Measurements from ENCODE around the gene ILKAP.
"Not testable (repeated sequence)": the region's sequence is repeated elsewhere in the genome, so short reads cannot be mapped to it uniquely, and the experiment has no call there.

ILKAP gene

DNA sequence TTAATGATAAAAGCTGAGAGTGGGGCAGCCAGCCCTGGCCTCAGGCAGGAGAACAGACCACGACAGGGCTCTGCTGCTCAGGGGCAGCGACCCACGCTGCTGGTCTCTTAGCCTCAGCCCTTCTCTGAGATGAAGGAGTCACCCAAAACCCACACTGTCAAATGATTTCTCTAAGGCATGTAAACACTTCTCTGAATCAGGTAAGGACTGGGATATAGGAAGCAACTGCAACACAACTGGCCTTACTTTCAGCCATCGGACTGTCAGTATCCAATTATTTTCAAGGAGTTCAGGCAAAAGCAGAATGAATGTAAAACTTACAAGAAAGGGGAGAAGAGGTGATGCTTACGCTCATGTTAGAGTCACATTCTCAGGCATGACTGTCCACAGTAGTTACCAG, 22.9 kb downstream of the ILKAP start:
- FAIRE-seq (no peak), DNase-seq (ENCODE audit: insufficient read length) (no peak)

DNA sequence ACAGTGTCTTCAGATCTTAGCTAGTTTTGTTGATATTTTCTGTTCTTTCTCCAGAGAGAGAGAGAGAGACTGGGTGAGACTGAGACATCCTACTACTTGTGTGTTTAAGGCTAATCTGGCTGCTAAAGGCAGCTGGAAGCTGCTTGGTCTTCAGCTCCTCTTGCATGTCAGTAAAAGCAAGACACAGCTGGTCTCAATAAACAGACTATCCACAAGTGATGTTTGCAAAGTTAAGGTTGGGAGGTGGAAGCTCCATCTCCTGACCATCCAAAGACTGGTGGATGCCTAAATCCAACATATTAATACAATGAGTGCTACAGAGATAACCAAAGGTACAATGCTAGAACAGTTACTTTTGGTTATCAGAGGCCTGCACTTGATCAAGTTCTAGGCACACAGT, 26.9 kb downstream of the ILKAP start:
- no peak for FAIRE-seq
- TF ChIP-seq POLR2A (IDR thresholded peaks at IDR 0.05; ENCODE audit: low read depth, low read length) (0 out of 2 replicates have a peak, but pooled peaks have one; percentile 2), TAF1 (IDR thresholded peaks at IDR 0.05; ENCODE audit: borderline replicate concordance, low read depth, low read length) (no peak)
- no peak for DNase-seq (ENCODE audit: insufficient read length)

More for the DNA sequence above, 22.9 kb downstream of the ILKAP start:
- TF ChIP-seq POLR2A (IDR thresholded peaks at IDR 0.05; ENCODE audit: low read depth, low read length), result no peak

DNA sequence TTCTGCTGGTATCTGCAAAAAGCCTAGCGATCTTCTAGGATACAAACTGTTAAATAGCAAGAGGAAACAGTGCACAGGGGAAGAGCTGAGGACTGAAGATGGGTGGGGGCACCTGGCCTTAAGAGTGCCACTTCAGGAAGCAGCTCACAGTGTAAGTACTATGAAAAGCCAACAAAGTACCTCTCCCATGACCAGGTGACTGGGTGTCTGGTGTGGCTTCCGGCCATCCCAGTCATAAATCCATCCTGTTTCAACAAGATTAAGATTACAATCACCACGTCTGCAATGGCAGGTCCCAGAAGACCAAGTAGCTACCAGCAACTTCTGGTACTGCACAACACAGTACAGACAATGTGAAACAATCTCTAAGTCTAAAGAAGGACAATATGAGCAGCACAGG, 28.8 kb downstream of the ILKAP start:
- DNase-seq (ENCODE audit: insufficient read length), result no peak
- TF ChIP-seq POLR2AphosphoS5 (IDR thresholded peaks at IDR 0.05; ENCODE audit: low read depth, low read length), result no peak
- no peak for TF ChIP-seq TAF1 (IDR thresholded peaks at IDR 0.05; ENCODE audit: borderline replicate concordance, low read depth, low read length)
- FAIRE-seq, result no peak

DNA sequence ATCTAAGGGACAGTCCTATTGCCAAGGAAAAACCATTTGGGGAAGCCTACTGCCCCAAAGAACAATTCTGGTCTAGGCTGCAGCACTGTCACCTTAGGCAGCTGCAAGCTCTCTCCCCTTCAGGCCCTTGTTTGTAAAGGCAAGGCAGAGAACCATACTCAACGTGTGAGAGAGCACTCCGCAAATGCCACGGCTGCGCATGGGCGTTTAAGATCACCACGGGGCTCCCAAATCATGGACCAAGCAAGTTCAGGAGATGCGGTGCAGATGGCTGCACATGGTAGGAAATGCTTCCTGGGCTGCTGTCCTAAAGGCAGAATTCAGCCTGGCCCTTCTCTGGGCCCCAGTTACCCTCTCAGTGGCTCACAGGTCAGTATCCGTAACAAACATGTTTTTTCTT, 29.2 kb downstream of the ILKAP start:
- TF ChIP-seq POLR2A (IDR thresholded peaks at IDR 0.05; ENCODE audit: low read depth, low read length), result no peak
- no peak for TF ChIP-seq TAF1 (IDR thresholded peaks at IDR 0.05; ENCODE audit: borderline replicate concordance, low read depth, low read length)
- no peak for TF ChIP-seq POLR2AphosphoS5 (IDR thresholded peaks at IDR 0.05; ENCODE audit: low read depth, low read length)
- no peak for FAIRE-seq
- DNase-seq (ENCODE audit: insufficient read length), result no peak

DNA sequence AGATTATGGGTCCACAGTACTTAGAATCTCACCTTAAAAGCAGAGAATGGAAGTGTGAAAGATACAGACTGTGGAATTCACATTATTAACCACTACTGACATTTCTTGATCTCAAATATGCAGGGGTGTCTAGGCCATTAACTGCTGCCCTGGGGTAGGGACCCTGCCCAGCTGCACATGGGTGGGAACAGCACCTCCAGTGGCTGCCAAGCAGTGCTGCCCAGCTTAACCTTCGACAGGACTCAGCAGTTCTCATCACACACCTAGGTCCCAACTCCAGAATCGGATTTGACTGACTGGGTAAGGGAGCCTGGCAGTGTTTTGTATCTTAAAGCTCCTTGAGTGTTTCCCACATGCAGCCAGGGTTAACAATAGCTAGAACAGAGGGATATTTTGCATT, 29.8 kb downstream of the ILKAP start:
- TF ChIP-seq POLR2A (IDR thresholded peaks at IDR 0.05; ENCODE audit: low read depth, low read length), result no peak
- TF ChIP-seq POLR2AphosphoS5 (IDR thresholded peaks at IDR 0.05; ENCODE audit: low read depth, low read length), result peak; percentile 29; the same call in 1 of the 2 replicates
- FAIRE-seq, result no peak

DNA sequence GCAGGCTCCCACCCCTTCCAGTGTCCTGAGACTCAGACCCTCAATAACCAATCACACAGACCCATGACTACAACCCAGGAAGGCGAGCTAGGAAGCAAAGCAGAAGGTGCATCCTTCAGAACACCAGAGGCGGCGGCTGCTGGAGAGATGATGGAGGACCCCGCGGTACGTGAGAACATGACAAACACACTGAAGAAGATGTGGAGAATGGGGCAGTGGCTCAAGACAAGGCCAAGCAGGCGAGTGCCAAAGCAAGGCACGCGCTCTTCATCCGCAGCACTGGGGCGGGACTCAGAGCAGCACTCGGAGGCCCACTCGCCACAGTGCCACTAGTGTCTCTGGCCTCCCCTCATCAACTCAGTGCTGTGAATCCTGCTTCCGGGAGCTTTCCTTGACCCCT, 31.1 kb downstream of the ILKAP start:
- no peak for FAIRE-seq
- TF ChIP-seq POLR2A (IDR thresholded peaks at IDR 0.05; ENCODE audit: low read depth, low read length), result no peak
- no peak for DNase-seq (ENCODE audit: insufficient read length)

More for the DNA sequence above, 29.8 kb downstream of the ILKAP start:
- DNase-seq (ENCODE audit: insufficient read length), result no peak

GRCh38 chr2:238171575-238172187, 31.8 kb downstream of the ILKAP start:
- FAIRE-seq (no peak), DNase-seq (ENCODE audit: insufficient read length) (no peak)
- no peak for TF ChIP-seq POLR2A (IDR thresholded peaks at IDR 0.05; ENCODE audit: low read depth, low read length)
- TF ChIP-seq POLR2AphosphoS5 (IDR thresholded peaks at IDR 0.05; ENCODE audit: low read depth, low read length), result no peak
- no peak for TF ChIP-seq TAF1 (IDR thresholded peaks at IDR 0.05; ENCODE audit: borderline replicate concordance, low read depth, low read length)

GRCh38 chr2:238171072-238171431, 32.4 kb downstream of the ILKAP start:
- FAIRE-seq; DNase-seq (ENCODE audit: insufficient read length): not testable (repeated sequence)

GRCh38 chr2:238170386-238171071, 33.0 kb downstream of the ILKAP start:
- no peak for TF ChIP-seq POLR2AphosphoS5 (IDR thresholded peaks at IDR 0.05; ENCODE audit: low read depth, low read length)
- TF ChIP-seq POLR2A (IDR thresholded peaks at IDR 0.05; ENCODE audit: low read depth, low read length), result no peak
- no peak for TF ChIP-seq TAF1 (IDR thresholded peaks at IDR 0.05; ENCODE audit: borderline replicate concordance, low read depth, low read length)
- DNase-seq (ENCODE audit: insufficient read length), result no peak
- FAIRE-seq, result no peak

DNA sequence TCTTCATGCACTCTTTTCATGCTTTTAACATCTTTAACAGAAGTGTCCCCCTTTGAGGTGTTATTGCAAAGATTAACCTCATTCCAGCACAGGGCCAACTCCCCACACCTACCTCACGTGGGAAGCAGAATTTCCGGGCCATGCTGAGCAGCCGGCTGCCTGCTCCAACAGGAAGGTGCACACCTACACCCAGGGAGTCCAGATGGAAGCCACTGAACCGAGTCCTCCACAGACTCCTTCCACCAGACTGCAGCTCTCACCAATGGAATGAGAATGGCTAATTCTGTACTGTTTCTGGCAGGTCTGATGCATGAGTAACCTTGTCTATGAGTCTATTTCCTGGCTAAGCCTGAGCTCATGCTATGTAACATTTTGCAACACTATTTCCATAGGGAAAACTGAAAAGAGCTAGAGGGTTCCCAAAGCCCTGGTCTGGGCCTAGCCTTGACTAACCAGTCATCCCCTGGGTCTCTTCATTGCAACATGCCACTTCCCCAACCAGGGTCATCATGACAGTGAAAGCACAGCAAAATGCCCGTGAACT, 33.7 kb downstream of the ILKAP start:
- no peak for FAIRE-seq
- DNase-seq (ENCODE audit: insufficient read length), result no peak
- no peak for TF ChIP-seq POLR2AphosphoS5 (IDR thresholded peaks at IDR 0.05; ENCODE audit: low read depth, low read length)
- no peak for TF ChIP-seq TAF1 (IDR thresholded peaks at IDR 0.05; ENCODE audit: borderline replicate concordance, low read depth, low read length)
- TF ChIP-seq POLR2A (IDR thresholded peaks at IDR 0.05; ENCODE audit: low read depth, low read length), result no peak

DNA sequence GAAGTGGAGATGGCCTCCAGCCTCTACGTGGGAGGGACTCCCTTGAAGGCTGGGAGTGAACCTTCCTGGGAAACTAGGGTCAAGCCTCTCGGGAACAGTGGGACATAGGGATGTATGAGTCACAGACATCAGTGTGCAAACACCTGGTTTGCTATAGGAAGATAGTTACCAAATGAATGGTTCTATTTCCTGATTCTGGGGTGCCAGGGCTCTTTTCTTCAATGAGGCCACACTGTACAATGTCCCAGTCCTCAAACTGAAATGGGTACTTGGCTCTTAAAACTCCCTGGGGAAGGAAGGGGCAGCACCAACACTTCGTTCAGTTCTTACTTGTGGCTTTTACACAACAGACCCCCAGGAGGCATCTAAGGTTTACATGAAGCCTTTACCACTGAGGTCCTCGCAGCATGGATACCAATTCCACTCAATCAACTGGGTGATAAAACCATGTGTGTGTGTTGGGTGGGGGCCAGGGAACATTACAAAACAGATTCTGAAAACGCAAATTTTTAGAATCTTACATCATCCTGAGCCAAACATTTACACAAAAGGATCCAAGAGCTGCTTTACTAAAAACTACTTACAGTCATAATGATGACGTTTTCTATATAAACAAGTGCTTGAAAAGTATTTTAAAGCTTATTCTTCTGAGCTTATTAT, 34.3 kb downstream of the ILKAP start:
- no peak for DNase-seq (ENCODE audit: insufficient read length)
- TF ChIP-seq POLR2AphosphoS5 (IDR thresholded peaks at IDR 0.05; ENCODE audit: low read depth, low read length) (peak; percentile 13; the same call in 1 of the 2 replicates), POLR2A (IDR thresholded peaks at IDR 0.05; ENCODE audit: low read depth, low read length) (no peak)
- no peak for FAIRE-seq

DNA sequence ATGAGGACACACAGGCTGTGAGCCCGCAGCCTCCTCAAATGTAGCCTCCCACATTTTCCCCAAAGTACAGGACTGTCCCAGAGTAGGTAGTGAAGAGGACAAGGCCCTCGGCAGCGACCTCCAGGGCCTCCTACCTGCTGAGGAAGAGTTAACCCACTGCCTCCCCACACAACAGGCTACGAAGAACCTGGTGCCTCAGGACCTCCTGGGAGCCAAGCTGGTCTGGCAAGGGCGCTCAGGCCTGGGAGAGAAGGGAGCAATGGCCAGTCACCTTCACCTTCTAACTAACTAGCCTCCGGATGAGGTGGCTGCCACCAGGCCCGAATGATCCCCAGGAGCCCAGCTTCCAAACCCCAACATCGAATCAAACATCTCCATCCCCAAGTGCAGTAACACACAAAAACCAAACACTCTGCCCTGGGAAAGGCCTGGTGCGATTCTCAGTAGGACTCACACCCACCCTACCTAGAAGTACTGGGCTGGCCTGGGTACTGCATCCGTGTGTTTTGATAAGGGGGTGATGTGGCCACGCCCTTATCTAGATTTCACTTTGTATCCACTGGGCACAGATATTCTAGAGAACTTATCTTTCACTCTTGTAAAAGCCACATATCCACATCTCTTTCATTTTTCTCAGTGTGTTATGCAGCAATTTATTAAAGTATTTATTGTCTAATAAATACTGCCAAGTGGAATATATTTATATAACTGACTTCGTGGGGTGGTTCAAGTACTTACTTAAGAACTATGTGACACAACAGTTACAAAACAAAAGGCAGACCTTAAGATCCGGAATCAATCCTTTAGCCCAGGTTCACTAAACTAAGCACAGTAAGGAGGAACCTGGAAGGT, 35.1 kb downstream of the ILKAP start:
- no peak for DNase-seq (ENCODE audit: insufficient read length)
- TF ChIP-seq POLR2A (IDR thresholded peaks at IDR 0.05; ENCODE audit: low read depth, low read length) (no peak; the same call in 1 of the 2 replicates), TAF1 (IDR thresholded peaks at IDR 0.05; ENCODE audit: borderline replicate concordance, low read depth, low read length) (no peak), POLR2AphosphoS5 (IDR thresholded peaks at IDR 0.05; ENCODE audit: low read depth, low read length) (no peak)
- FAIRE-seq, result no peak

Measured in GM12892 (cell line).